Measurements from ENCODE around the gene HIGD1C. TPM values are rescaled to one million over a fixed set of nuclear protein-coding genes. Genes with fewer than 3 reads are reported as not detected.

The HIGD1C gene
- total and polyA plus RNA-seq, 4 donors = not detected

- Histone ChIP-seq H3K4me1 (ENCODE audit: control insufficient read depth in 5 of 5, insufficient read depth in 5 of 5, low read length in 5 of 5) (no peaks in the 10 kb centered on the region), H3K9me3 (ENCODE audit: control insufficient read depth in 4 of 4, insufficient read depth in 3 of 4, low read length in 3 of 4) (peaks cover 0 to 26% (median 12%) of the 10 kb centered on the region in 4 donors), H3K4me3 (no peak overlapping the region), H3K27me3 (ENCODE audit: control insufficient read depth in 3 of 3, insufficient read depth in 3 of 3, low read length in 2 of 3) (no peaks in the 10 kb centered on the region), H3K27ac (ENCODE audit: low read depth in 1 of 2, low read length in 1 of 2) (no peak overlapping the region), H3K9ac (ENCODE audit: insufficient read depth in 1 of 2, low read length in 2 of 2) (no peak overlapping the region), H3K36me3 (ENCODE audit: control insufficient read depth in 4 of 4, insufficient read depth in 4 of 4, low read length in 4 of 4) (no peaks in the 10 kb centered on the region)
- WGBS, 2 donors = 88 to 93% methylated on average over 6 of the region's 6 CpGs
- DNase-seq (no peak), ATAC-seq (ENCODE audit: insufficient read depth, low FRiP score) (no peak)
- no peak for TF ChIP-seq CTCF (IDR thresholded peaks at IDR 0.05; ENCODE audit: control extremely low read depth, extremely low read depth)
Observed at GRCh38 chr12:50914872-50915484, 37.4 kb upstream of the HIGD1C start.

DNA sequence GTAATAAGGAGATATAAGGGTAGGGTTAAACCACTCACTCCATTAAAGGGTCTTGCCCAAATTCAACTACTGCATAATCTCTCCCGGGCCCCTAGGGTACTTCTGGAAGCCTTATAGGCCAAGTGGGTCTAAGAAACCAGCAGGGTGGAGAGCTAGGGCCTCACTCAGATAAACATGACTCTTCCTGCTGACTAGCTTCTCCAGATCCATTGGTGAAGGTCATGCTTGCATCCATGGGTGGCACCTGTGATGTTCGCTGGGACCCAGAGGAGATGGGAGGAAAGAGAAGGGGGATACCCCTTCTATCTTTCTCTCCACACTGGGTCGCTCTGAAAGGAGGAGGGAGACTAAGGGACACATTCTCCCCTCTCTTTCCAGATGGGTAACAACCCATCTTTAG, 36.1 kb upstream of the HIGD1C start:
- ATAC-seq (ENCODE audit: insufficient read depth, low FRiP score) = no peak
- DNase-seq = no peak
- H3K4me3 ChIP-seq = no peak overlapping the region
- TF ChIP-seq CTCF (IDR thresholded peaks at IDR 0.05; ENCODE audit: control extremely low read depth, extremely low read depth) = no peak
- no peak overlapping the region for H3K9ac ChIP-seq (ENCODE audit: insufficient read depth in 1 of 2, low read length in 2 of 2)
- H3K4me1 ChIP-seq (ENCODE audit: control insufficient read depth in 5 of 5, insufficient read depth in 5 of 5, low read length in 5 of 5) = no peaks in the 10 kb centered on the region
- H3K36me3 ChIP-seq (ENCODE audit: control insufficient read depth in 4 of 4, insufficient read depth in 4 of 4, low read length in 4 of 4) = no peaks in the 10 kb centered on the region
- peaks cover 0 to 26% (median 12%) of the 10 kb centered on the region in 4 donors for H3K9me3 ChIP-seq (ENCODE audit: control insufficient read depth in 4 of 4, insufficient read depth in 3 of 4, low read length in 3 of 4)
- H3K27me3 ChIP-seq (ENCODE audit: control insufficient read depth in 3 of 3, insufficient read depth in 3 of 3, low read length in 2 of 3) = no peaks in the 10 kb centered on the region
- WGBS, 2 donors = 88 to 92% methylated on average over 3 of the region's 3 CpGs
- no peak overlapping the region for H3K27ac ChIP-seq (ENCODE audit: low read depth in 1 of 2, low read length in 1 of 2)

DNA sequence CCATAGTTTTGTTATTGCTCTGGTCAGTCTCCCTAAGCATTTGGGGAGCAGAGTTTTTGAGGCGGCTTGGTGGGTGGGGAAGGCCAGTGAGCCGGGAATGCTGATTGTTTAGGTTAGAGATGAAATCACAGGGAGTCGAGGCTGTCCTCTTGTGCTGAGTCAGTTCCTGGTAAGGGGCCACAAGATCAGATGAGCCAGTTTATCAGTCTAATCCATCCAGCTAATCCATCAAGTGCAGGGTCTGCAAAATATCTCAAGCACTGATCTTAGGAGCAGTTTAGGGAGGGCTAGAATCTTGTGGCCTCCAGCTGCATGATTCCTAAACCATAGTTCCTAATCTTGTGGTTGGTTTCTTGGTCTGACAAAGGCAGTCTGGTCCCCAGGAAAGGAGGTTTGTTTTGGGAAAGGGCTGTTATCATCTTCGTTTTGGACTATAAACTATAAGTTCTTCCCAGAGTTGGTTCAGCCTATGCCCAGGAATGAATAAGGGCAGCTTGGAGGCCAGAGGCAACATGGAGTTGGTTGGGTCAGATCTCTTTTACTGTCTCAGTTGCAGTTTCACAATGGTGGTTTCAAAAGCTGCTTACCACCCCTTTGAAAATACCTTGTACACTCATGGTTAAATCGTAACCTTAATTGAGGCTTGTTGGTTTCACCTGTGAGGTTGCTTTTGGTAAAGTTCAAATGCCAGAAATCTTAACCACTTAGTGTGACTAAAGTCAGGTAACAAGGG, 33.6 kb upstream of the HIGD1C start:
- TF ChIP-seq CTCF (IDR thresholded peaks at IDR 0.05; ENCODE audit: control extremely low read depth, extremely low read depth) = no peak
- 70 to 84% methylated on average over 5 of the region's 5 CpGs for WGBS, 2 donors
- H3K36me3 ChIP-seq (ENCODE audit: control insufficient read depth in 4 of 4, insufficient read depth in 4 of 4, low read length in 4 of 4) = no peaks in the 10 kb centered on the region
- DNase-seq = no peak
- no peaks in the 10 kb centered on the region for H3K27me3 ChIP-seq (ENCODE audit: control insufficient read depth in 3 of 3, insufficient read depth in 3 of 3, low read length in 2 of 3)
- H3K4me1 ChIP-seq (ENCODE audit: control insufficient read depth in 5 of 5, insufficient read depth in 5 of 5, low read length in 5 of 5) = peaks cover 0 to 17% (median 7%) of the 10 kb centered on the region in 5 donors
- H3K27ac ChIP-seq (ENCODE audit: low read depth in 1 of 2, low read length in 1 of 2) = no peak overlapping the region
- H3K4me3 ChIP-seq = no peak overlapping the region
- no peak for ATAC-seq (ENCODE audit: insufficient read depth, low FRiP score)
- H3K9me3 ChIP-seq (ENCODE audit: control insufficient read depth in 4 of 4, insufficient read depth in 3 of 4, low read length in 3 of 4) = peaks cover 0 to 14% (median 8%) of the 10 kb centered on the region in 4 donors
- H3K9ac ChIP-seq (ENCODE audit: insufficient read depth in 1 of 2, low read length in 2 of 2) = no peak overlapping the region
